Urothelium cell line (cell line): ENCODE measurements around the gene RTN4.
"Not testable (repeated sequence)": the region's sequence is repeated elsewhere in the genome, so short reads cannot be mapped to it uniquely, and the experiment has no call there.

Source experiments
- DNase-seq: peaks from one replicate; pipeline ENCODE4 v3.0.0; 2011; ENCODE audit warnings: low spot score, mixed read lengths
- FAIRE-seq: peaks from 2 replicates; lab custom pipeline; 2011; peaks lifted over from hg19 to GRCh38; lab: Jason Lieb, UNC

RTN4 gene

GRCh38 chr2:55050100-55050994 lies at the start of gene RTN4:
Gene RTN4 (minus strand): TSS chr2:55050451. CDS start chr2:55050300, 151 bp downstream.
- FAIRE-seq, result peak; percentile 99
- peak; percentile 98 for DNase-seq

DNA sequence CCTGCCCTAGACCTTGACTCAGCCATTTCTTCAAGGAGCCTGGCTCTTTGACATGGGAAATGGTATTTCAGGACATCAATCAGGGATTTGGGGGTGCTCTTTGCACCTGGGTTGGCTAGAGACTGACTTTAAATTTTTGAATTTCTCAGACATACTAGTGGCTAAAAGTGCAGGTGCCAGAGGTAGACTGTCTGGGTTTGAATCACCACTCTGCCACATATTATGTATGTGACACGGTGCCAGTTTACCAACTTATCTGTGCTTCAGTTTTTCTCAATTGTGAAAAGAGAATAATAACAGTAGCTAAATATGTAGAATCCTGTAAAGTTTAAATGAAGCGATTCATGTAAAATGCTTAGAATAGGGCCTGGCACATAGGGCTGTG lies 49.2 kb upstream of the RTN4 start:
- FAIRE-seq (no peak), DNase-seq (no peak)

DNA sequence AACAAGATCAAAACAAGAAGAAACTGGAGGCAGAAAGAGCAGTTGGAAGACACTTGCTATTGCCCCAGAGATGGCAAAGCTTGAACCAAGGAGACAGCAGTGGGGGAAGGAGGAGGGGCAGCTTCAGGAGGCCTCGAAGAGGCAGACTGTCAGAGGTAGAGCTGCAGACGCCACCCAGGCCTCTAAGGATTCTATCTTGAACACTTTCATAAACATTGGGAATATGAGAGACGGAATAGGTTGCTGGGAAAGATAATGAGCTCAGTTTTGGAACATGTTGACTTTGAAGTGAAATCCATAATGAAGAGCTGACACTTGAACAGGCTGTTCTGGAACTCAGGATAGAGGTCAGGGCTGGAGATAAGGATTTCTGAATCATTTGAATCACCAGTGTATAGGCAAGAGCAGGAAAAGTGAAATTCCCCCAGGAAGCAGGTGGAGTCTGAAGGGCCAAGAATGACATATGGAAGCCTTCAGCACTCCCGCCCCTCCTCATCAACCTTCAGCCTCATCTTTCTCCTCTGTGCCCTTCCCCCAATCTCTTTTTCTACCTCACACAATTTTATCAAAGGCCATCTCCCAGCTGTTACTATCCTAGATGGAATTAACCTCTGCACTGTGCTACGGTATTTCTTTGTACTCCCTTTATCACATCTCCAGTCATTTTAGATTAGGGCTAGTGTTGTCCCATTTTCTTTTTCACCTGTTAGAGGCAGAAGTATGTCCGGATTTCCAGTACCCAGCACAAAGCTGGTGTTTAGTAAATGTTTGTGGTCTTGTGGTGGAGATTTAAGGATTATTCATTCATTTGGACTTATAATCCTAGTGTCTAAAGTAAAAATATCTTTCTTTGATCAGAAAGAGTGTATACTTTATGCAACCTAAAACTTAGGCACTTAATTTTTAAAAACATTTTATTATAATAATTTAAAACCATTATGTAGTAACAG lies 47.5 kb upstream of the RTN4 start:
- FAIRE-seq, result no peak
- DNase-seq, result no peak

GRCh38 chr2:55097082-55097460 lies 46.8 kb upstream of the RTN4 start:
- no peak for FAIRE-seq
- no peak for DNase-seq

GRCh38 chr2:55096586-55096985 lies 46.3 kb upstream of the RTN4 start:
- no peak for DNase-seq
- no peak for FAIRE-seq

- no peak for FAIRE-seq
Observed at GRCh38 chr2:55093381-55093780, 43.1 kb upstream of the RTN4 start.

GRCh38 chr2:55092439-55092838 lies 42.2 kb upstream of the RTN4 start:
- no peak for FAIRE-seq
- DNase-seq, result no peak

More at GRCh38 chr2:55093381-55093780, 43.1 kb upstream of the RTN4 start:
- peak; percentile 76 for DNase-seq

- FAIRE-seq, DNase-seq: not testable (repeated sequence)
Observed at GRCh38 chr2:55091681-55092080, 41.4 kb upstream of the RTN4 start.

- DNase-seq (no peak), FAIRE-seq (no peak)
Observed at GRCh38 chr2:55090702-55091101, 40.5 kb upstream of the RTN4 start.

DNA sequence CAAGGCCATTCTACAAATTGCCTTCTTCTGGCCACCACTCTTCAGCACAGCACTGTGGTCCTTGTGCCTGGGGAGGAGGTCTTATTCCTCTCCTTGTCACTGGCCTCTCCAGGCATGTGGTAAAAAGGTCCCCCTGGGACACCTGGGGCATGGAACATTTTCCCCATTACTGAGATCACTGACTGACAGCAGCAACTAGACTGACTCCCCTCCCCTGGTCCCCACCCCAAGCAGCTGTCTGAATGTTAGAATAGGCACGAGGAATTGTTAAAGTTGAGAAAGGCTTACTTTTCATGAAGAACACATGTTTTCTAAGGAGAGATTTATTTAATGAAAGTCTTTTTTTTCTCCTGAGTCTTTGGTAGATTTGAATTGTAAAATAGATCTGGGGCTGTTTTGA lies 39.5 kb upstream of the RTN4 start:
- DNase-seq, result no peak
- no peak for FAIRE-seq

DNA sequence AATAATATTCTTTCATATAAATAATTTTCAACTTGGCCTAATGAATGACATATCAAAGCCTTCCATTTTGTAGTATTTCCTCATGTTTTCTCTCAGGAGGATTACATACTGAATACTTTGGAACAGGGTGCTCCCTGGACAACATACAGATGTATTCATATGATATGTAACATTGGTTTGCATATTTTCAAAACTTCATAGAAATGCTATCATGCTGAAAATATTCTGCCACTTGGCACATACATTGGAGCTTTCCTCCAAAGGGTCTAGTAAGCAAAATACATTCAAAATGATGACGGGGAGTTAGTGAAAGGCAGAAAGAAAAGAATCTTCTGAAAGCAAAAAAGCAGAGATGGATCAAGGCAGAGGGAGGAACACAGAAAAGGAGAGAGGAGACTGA lies 38.1 kb upstream of the RTN4 start:
- DNase-seq (no peak), FAIRE-seq (no peak)

GRCh38 chr2:55087936-55088335 lies 37.7 kb upstream of the RTN4 start:
- FAIRE-seq, result no peak
- no peak for DNase-seq

GRCh38 chr2:55087501-55087900 lies 37.2 kb upstream of the RTN4 start:
- DNase-seq, result no peak
- FAIRE-seq, result no peak

DNA sequence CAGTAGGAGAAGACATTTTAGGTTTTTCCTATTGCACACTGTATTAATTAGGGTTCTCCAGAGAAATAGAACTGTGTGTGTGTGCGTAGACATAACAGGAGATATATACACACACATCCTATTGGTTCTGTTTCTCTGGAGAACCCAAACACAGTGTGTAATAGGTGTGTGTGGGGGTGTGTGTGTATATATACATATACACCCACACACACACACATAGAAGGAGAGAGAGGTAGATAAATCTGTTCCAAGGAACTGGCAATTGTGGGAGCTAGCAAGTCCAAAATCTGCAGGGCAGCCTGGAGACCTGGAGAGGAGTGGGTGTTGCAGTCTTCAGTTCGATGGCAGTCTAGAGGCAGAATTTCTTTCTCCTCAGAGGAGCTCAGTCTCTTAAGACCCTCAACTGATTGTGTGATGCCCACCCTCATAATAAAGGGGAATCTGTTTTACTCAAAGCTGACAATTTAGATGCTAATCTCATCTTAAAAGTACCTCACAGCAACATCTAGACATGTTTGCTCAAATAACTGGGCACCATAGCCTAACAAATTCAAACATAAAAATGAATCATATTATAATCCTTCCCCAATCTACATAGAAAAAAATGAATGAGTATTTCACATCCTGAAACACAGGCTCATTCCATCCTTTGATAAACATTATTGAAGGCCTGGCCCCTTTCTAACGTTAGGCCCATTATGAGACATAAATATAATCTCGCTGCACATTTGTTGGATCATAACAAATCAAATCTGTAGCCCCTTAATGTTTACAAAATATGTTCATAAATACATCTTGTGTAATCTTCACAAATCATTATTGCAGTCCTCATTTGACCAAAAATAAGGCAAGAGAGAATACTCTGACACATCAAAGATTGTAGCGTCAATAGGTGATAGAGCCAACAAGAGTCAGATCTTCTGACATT lies 35.1 kb upstream of the RTN4 start:
- DNase-seq, result no peak
- FAIRE-seq, result no peak

- DNase-seq, result no peak
- FAIRE-seq, result no peak
Observed at GRCh38 chr2:55084641-55085040, 34.4 kb upstream of the RTN4 start.

GRCh38 chr2:55080204-55080738 lies 30.0 kb upstream of the RTN4 start:
- FAIRE-seq, result no peak

GRCh38 chr2:55078956-55079355 lies 28.7 kb upstream of the RTN4 start:
- FAIRE-seq (no peak), DNase-seq (no peak)

More at GRCh38 chr2:55080204-55080738, 30.0 kb upstream of the RTN4 start:
- no peak for DNase-seq

- FAIRE-seq (no peak), DNase-seq (no peak)
Observed at GRCh38 chr2:55076721-55077120, 26.5 kb upstream of the RTN4 start.

- not testable (repeated sequence) for DNase-seq, FAIRE-seq
Observed at GRCh38 chr2:55076019-55076418, 25.8 kb upstream of the RTN4 start.
